HG03342 (cell line): ENCODE data around the gene CNDP2.

Experiments used
- ATAC-seq: cut with Tn5 transposase; IDR thresholded peaks from one replicate; pipeline ENCODE4 v1.9.1; 2021; ENCODE audit warnings: mild to moderate bottlenecking, moderate library complexity; ENCODE audit not compliant: unreplicated experiment

CNDP2 gene

DNA sequence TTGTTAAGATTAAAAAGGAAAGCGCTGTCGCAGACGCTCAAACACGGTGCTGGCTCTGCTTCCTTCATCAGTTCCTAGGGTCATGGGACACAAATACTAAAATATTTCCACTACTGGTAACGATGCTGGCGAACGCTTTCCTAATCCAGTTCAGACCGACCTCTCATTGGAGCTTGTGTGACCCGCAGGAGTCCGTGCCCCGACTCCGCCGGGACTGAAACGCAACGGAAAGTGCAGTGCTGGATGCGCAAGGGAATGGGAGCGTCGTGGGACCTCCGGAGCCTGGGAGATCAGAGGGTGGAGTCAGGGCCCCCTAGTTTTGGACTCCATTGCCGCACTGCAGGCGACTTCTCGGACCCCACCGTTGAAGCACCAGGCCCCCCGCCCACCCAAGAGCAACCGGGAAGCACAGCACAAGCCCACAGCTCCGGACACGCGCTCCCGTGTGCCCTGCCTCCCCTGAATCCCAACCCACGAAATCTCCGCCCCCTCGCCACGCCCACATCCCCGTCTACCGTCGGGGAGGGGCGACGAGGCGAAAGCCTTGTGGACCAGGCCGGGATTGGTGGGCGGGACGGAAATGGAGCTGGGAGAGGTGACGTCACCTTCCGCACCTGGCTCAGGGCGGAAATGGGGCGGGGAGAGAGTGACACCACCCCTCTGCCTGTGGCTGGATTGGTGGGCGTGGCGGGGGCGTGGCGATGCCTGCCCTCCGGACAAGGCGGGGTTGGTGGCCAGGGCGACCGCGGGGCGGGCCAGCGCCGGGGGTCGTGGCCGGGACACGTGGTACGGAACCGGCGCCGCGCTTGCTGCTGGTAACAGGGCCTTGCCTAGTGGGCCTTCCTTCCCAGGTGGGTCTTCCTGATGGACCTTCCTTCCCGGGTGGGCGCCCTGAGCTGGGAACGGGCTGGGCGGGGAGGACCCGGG is at the start of gene CNDP2:
Gene CNDP2, plus strand, starts transcription at position 783 of the 927 bp plus-strand sequence. CDS start 3,611 bp downstream, outside the sequence.
- peak; percentile 68 for ATAC-seq

DNA sequence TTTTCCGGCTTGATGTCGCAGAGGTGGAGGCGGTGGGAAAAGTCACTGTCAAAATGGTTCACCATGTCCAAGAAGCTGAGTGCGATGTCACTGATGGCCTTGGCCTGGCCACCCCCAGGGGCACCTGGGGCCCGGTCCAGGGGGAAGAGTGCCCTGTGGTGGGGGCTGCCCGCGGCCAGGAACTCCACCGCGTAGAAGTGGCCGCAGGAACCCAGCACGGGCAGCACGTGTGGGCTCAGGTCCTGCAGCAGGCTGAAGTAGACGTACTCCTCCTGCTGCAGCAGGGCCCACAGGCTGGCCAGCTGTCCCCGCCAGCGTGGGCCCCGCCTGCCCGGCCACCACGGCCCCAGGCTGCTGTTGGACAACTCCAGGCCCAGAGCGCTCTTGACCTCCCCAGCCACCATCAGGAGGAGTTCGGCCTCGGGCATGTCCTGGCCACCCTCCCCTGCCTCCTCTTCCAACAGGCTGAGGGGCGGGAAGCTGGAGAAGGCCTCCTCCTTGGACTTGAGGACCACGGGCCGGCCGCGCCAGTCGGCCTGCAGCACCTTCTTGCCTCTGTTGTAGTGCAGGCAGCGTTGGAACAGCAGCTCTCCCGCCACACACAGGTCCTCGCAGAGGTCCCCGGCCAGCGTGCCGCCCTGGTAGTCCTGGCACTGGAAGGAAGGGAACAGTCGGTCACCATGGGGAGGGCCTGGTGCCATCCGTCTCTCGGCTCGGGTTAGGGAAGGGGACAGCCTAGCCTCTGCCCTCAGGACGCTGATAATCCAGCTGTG is 49.3 kb upstream of the CNDP2 start:
- no peak for ATAC-seq

DNA sequence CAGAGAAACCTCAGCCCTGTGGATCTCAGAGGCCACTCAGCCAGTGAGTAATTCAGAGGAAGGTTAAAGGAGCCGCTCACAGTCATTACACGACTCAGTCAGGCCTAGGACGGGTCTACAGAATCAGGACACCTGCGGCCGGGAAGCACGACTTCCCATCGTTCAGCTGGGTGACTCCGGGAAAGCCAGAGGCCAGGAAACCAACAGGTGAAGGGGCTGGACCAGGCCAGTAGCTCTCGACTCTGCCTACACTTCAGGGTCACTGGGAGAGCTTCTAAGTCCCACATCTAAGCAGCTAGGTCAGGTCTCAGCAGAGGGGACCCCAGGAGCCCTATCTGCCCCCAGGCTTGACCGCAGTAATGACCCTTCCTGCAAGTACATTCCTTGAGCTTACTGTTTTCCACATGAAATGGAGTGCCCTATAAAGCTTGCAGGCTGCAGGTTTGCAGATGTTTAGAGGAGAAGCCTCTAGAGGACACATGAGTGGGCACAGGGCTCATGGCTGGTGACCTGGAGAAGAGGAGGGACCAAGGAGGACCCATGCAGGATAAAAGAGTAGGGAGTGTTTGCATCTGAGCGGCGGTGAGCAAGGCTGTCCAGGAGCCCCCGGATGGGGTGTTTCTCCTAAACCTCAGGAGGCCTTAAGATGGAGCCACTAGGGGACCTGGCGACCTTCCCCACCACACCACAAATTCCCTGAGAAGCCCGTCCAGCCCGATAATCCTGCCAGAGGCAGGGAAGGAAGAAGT is 48.6 kb upstream of the CNDP2 start:
- no peak for ATAC-seq

DNA sequence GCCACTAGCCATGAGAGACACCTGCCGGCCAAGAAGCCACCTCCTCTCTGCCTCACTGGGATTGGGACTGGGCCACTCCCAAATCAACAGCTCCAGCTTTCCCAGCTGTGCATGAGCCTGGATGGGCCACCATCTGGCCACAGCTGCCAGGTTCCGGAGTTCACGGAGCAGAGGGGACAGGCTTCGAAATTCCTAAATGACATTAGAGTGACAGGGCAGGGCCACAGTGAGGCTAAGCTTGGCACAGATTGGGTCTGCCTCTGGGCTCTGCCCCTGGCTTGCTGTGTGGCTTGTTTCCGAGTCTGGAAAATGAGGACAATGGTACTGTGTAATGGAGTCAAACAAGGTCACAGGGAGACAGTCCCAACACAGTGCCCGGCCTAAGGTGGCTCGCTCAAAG is 45.5 kb upstream of the CNDP2 start:
- no peak for ATAC-seq

DNA sequence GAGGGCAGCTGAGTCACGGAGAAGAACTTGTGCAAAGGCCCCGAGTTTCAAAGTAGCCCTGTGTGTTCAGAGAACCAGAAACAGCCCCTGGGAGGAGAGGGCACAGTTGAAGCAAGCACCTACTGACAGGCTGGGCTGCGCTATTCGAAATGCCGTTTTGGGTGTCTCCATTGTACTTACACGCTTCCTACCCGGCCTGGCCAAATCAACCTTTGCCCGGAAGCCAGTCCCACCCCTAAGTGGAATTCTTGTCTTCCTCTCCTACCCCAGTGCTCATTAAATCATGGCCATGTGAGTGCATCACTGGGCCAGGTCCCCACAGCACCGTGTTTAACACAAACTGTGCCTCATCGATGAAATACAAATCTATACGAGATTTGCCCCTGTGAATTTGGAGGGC is 45.0 kb upstream of the CNDP2 start:
- ATAC-seq: no peak

DNA sequence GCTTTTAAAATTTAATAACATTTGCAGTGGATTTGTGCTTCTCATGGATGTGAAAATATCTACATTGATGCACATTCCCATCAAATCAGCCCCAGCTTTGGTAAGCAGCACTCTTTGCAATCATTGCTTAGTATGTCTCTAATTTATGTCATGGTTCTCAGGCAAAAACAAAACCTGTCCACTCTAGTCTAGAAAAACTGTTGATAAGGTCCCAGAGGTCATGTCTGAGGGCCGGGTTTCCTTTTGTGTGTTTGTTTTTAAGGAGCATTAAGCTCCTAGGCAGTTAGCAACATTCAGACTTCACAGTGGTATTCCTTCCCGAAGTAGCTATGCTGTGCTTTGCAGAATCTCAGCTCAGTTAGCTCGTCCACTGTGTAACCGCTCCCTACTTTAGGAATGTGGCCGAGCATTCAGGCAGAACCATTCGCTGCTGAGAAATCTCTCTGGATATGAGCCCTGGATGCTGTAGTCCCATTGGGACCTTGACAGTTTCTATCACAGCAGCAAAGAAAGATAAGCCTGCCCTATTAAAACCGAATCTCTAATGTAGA is 43.1 kb upstream of the CNDP2 start:
- ATAC-seq: no peak

DNA sequence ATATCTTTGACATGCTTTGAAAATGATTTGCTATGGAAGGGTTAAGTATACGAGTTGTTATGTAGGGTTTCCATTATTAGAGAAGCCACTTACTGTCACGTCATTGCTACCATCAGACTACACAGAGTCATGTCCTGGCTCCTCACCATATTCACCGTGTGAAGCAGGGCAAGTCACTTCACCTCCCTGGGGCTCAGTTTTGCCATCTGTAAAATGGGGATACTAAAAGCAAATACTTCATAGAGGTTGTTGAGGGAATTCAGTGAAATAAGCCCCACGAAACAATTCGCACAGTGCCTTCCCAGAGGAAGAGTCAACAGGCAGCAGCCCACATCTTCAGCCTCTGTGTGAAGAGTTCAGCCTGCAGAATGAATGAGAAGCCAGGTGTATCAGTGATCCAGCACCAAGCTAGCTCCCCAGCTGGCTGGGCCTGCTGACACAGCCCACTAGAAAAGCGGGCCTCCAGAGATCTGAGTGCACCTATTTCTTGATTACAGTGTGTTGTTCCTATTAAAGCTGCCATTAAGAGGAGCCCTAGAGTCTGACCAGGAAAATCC is 42.4 kb upstream of the CNDP2 start:
- ATAC-seq: no peak

GRCh38 chr18:74454279-74454751 is 41.8 kb upstream of the CNDP2 start:
- no peak for ATAC-seq

GRCh38 chr18:74455386-74455785 is 40.8 kb upstream of the CNDP2 start:
- no peak for ATAC-seq

DNA sequence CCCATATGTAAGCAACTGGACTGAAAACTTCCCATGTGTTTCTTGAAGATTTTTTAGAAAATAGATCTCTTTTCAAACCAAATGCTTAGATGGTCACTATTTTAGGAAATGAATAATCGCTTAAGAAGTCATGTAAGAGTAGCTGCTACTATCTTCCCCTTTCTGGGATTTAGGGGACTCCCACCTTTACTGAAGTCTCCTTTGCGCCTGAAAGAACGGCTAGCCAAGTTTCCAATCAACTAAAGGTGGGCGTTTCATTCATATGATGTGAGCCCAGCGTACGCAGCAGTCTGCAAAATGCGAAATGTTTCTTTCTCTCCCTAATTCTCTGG is 40.2 kb upstream of the CNDP2 start:
- no peak for ATAC-seq

GRCh38 chr18:74456349-74457042 is 39.7 kb upstream of the CNDP2 start:
- ATAC-seq: no peak

GRCh38 chr18:74457043-74457724 is 39.0 kb upstream of the CNDP2 start, which contains the start of gene DIPK1C:
Gene DIPK1C, minus strand, starts transcription at chr18:74457308. Its CDS starts 49 bp downstream, at chr18:74457259.
- no peak for ATAC-seq

DNA sequence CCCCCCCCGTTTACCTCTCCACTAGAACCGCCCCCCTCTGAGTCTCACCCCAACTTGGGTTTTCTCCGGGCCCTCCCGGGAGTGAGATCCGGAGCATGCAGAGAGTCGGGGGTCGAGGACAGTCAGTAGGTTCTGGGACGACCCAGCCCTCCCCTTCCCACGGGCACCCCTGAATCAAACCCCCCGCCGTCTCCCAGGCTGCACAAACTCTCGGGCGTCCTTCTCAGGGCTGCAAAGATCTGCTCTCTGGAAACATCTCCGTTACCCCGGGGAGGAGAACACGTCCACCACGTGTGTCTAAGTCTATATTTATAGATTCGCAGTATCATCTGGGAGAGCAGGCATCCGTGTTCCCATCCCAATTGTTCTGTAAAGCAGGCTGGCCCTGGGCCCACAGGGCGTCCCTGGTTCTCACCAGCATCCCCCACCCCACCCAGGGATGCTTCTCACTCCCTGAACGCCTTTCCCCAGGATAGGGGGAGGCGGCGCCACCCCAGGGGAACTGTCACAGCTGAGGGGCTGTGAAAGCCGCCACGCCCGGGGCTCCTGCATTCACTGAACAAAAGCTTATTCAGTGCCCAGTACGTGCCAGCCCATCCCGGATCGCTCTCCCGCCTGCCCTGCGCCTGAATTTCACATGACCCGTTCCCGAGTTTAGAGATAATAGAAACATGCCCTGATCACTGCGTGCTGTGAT is 38.3 kb upstream of the CNDP2 start:
- no peak for ATAC-seq

- no peak for ATAC-seq
These were observed 36.3 kb upstream of the CNDP2 start for GRCh38 chr18:74459889-74460288.

DNA sequence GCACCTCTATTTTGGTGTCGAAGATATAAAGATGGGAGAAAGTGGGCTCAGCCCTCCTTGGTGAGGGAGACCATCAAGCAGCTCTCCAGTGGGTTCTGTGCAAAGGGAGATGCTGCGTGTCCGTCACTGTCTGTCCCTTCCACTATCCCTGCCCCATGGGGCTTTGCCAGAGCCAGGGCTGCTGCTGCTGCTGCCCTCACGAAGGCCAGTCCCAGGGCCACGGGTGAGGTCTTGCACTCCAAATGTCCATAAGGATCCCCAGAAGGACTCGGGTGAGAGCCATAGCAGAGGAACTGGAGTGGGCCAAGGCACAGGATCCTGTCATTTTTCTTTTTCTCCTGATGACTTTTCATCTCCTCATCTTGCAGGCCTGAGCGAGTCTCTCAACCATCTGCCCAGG is 35.3 kb upstream of the CNDP2 start:
- ATAC-seq: no peak

DNA sequence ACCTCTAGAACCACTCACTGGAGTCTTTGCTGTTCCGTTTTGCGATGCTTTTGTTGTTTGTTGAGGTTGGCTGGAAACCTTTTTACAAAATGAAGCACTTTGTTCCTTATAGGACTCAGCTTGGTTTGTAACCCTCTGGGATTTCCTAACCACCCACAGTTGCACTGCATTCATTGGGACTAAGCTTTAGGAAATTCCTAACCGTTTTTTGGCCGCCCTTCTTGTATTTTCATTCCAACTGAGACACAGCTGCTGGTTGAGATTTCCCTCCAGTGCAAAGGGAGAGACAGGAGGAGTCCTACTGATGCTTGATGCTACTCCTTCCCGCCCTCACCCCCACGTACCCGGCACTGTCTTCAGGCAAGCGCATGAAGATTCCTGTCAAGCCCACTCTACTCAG is 32.9 kb upstream of the CNDP2 start:
- no peak for ATAC-seq

DNA sequence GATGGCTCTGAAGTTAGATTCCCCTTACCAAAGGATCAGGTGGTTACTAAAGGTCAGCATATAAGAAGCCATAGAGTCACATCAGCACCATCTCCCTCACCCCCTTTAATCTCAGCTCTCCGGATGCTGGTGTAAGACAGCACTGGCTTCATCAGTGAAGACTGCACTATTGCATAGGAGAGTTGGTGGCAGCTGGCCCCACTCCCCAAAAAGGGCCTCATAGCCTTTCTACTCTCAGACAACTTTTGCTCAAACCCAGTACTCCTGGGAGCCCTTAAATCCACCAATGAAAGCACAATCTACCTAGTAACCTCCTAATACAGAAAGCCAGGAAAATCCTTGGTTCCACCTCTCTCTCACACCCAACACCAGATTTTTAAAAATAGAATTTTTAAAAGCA is 32.2 kb upstream of the CNDP2 start:
- ATAC-seq: no peak

DNA sequence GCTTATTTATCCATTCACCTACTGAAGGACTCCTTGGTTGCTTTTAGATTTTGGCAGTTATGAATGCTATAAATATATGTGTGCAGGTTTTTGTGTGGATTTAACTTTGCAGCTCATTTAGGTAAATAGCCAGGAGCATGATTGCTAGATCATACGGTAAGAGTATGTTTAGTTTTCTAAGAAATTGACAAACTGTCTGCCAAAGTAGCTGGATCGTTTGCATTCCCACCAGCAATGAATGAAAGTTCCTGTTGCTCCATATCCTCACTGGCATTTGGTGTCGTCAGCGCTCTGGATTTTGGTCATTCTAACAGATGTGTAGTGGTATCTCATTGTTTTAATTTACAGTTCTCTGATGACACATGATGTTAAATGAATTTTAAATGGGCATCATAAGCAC is 30.4 kb upstream of the CNDP2 start:
- ATAC-seq: no peak

DNA sequence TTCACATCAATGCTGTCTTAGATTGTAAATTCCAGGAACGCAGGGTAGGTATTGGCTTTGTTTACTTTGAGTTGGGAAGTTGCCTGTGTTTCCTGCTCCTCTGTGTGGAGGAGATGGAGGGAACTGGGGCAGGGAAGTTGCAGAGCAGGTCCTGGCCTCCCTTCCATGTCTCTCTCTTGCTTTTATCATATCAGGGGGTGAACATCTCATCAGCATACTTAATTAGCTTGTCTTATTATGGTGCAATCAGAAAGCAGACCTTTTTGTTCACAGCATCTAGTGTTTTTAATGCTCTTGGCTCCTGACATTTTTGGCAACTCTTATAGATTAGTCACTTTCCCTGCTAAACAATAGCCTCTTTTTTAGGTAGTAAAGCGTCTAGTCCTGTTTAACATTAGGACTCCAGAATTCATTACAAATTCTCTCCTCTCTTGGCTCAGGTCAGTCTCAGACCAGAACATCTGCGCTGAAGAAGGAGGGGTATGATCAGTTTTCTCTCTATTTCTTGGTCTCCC is 27.6 kb upstream of the CNDP2 start:
- ATAC-seq: no peak
